Astrocyte of the spinal cord (primary cell): ENCODE data around the gene SYNDIG1L.

Experiments used
- DNase-seq: peaks from one replicate; pipeline ENCODE4 v3.0.0; 2011; ENCODE audit warnings: low read depth, low spot score
- H3K4me3 ChIP-seq: 2 replicates; pipeline ENCODE4 v1.5.1; 2011; ENCODE audit warnings: low read depth, mild to moderate bottlenecking, low read length, moderate library complexity
- in situ Hi-C: cut with HindIII; loops from 2 replicates; pipeline ENCODE4 v1.10.0; 2017; ENCODE audit warnings: low sequenced_read_pairs
- TF ChIP-seq, protein P1 (sequence below): IDR thresholded peaks from 2 replicates; pipeline ENCODE4 v1.5.1; 2012; ENCODE audit warnings: low read depth, mild to moderate bottlenecking, low read length, inconsistent platforms

Gene SYNDIG1L

DNA sequence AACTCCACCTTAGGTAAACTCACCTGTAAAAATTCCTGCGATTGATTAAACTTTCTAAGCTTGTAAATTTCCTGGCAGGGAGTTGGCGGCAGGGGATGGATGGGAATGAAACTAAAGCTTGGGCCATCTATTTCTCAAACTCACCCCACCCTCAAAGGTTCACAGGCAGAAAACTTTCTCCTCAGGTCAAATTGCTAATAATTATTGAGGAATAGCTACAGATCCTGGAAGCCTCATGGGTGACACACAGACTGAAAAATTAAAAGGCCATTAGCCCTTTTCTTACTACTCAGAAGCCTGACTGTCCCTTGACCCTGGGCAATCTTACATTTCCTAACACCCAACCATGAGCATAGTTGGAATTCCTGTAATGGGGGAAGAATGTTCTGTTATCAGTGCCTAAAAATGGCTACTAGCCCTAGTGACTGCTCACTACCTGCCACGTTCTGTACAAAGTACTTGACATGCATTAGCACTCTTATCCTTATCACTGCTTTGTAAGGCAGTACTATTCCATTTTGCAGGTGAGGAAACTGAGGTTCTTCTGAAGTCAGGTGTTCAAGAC, 12.4 kb upstream of the SYNDIG1L start:
- in situ Hi-C loops, result no loop called here
- TF ChIP-seq, protein P1, sequence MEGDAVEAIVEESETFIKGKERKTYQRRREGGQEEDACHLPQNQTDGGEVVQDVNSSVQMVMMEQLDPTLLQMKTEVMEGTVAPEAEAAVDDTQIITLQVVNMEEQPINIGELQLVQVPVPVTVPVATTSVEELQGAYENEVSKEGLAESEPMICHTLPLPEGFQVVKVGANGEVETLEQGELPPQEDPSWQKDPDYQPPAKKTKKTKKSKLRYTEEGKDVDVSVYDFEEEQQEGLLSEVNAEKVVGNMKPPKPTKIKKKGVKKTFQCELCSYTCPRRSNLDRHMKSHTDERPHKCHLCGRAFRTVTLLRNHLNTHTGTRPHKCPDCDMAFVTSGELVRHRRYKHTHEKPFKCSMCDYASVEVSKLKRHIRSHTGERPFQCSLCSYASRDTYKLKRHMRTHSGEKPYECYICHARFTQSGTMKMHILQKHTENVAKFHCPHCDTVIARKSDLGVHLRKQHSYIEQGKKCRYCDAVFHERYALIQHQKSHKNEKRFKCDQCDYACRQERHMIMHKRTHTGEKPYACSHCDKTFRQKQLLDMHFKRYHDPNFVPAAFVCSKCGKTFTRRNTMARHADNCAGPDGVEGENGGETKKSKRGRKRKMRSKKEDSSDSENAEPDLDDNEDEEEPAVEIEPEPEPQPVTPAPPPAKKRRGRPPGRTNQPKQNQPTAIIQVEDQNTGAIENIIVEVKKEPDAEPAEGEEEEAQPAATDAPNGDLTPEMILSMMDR, result no peak
- H3K4me3 ChIP-seq, result no peak overlapping the region
- no peak for DNase-seq

DNA sequence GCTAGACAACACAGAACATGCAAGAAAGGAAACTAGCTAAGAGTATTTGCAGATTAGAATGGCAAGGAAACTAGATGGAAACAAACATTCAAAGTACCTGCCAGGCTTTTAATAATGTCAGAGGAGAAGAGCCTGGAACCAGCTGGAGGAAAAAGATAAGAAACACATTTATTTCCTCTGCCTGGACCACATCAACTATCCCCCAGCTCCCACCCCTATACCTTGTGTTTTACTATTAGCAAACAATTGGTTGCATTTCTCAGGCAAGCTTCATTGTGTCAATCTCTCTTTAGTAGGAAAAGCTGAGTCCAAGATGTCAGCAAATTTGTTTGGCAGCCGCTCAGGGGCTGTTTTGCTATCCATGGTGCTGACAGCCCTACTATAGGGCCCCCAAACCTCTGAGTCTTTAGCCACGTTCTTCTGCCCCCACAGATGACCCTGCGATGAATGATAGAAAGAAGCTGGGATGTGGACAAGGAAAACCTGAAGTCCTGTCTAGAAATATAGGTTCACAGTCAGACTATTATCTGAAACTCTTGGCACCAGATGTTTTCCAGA, 11.6 kb upstream of the SYNDIG1L start:
- no peak overlapping the region for H3K4me3 ChIP-seq
- TF ChIP-seq, protein P1, result no peak
- in situ Hi-C loops, result no loop called here
- no peak for DNase-seq

DNA sequence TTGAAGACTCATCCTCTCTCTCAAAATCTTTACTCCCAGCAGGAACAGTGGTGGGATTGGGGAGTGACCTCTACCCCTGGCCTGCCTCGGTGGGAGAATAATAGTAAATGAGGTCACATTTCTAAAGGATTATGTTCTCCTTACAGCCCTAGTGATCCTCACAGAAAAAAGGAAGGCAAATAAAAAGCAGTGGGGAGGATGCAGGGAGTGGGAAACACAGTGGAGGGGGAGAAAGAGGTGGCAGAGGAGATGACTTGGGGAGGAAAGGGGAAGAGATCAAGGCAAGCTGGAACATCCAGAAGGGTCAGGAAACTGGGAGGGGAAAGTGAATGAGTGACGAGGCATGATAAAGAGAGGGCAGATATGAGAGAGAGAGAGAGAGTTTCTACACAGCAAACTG, 8.3 kb upstream of the SYNDIG1L start:
- DNase-seq, result no peak
- H3K4me3 ChIP-seq, result no peak overlapping the region
- TF ChIP-seq, protein P1, result no peak
- in situ Hi-C loops, result no loop called here

DNA sequence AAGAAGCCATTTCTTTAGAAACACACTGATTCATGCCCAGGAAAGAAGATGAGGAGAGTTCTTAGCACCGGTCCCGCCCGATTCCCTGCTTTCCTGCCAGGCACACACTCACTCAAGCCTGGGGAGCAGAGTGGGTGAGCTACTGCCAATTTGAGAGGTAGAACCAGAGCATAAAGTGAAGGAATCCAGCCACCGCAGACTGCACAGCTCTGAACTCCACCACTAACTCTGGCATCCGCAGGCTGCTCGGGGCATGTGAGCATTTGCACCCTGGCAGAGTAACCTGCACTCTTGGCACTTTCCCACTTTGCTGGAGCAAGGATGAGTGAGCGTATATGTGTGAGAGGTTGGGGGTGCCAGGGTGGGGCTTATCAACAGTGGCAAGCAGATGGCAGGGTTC, 4.0 kb upstream of the SYNDIG1L start:
- DNase-seq, result no peak
- TF ChIP-seq, protein P1, result no peak
- in situ Hi-C loops, result no loop called here
- H3K4me3 ChIP-seq, result no peak overlapping the region

DNA sequence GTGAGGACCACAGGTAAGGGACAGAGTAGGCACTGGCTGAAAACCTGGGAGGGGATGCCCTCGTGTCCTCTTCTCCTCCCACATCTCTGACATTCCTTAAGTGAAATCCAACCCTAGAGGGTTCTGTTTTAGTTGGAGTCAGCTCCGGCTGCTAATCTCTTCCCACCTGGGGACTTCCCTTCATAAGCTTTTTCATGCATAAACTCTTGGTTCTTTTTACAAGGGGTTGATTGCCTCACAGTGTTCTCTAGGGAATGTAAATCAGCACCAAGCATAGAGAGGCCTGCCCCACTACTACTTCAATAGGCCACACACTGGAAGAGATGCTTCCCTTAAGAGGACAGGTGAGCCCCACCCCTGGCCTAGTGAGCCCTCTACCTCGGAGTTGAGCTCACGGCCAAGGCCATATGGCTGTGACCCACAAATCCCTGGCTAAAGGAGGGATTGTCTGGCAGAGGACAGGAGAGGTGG, 3.2 kb upstream of the SYNDIG1L start:
- DNase-seq, result no peak
- TF ChIP-seq, protein P1, result no peak
- no peak overlapping the region for H3K4me3 ChIP-seq
- in situ Hi-C loops, result no loop called here

DNA sequence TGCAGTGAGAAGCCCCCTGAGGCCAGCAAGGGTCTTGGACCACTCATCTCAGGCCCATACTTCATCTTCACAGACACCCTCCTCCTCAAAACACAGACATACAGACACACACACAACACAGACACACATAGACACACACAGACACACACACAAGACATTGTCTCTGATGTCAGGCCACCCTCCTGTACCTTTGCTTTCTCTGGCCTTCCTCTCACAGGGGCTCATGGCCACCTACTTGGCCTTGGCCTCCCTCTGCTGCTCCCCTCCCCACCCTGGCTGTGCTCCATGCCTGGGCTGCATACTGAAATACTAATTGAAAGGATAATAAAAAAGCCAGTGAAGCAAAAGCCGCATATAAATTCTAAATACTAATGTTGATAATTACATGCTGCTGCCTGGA, 1.6 kb upstream of the SYNDIG1L start:
- in situ Hi-C loops, result no loop called here
- TF ChIP-seq, protein P1, result no peak
- DNase-seq, result no peak
- no peak overlapping the region for H3K4me3 ChIP-seq
